GM18909 (cell line): ENCODE results near the gene NFIA.
A peak's percentile ranks its signal among the peaks of the same experiment; 100 is the strongest.
"Not testable (repeated sequence)": the region's sequence is repeated elsewhere in the genome, so short reads cannot be mapped to it uniquely, and the experiment has no call there.

ENCODE experiments used
- ATAC-seq: cut with Tn5 transposase; IDR thresholded peaks from one replicate; pipeline ENCODE4 v1.9.1; 2021; ENCODE audit warnings: mild to moderate bottlenecking; ENCODE audit not compliant: unreplicated experiment, poor library complexity

NFIA gene

DNA sequence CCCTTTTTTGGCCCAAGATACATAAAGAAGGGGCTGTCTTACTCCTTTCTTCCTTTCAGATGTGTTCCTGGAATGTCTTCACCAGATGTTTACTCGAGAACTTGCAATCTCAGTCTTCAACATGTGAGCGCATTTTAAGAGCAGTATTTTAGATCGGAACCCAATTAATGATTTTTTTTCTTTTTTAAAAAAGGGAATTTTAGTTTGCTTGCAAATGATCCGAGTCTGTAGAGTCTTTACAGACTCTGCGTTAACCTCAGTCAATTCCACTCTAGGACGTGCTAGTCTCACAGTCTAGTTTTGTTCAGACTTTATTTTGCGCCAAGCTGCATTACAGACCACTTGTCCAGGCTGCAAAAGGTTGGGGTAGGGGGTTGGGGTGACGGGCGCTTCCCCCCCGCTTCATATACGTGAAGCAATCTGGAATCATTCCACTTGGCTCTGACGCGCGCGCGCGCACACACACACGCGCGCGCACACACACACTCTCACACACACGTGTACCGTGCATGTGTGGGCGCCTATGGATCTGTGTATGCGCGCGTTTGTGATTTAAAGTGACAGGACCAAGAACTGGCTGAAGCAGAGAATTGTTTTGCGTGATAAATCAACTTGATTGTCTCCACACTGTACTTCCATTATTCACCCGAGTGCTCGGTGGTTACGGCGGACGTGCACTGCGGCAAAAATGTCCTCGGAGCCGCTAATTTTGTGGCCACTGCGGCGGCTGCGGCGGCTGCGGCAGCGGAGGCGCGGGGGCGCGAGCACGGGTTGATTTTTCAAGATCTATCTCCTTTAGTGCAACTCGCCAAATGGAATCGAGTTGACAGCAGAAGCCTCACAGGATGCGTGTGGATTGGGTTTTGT, 25.6 kb upstream of the NFIA start:
- no peak for ATAC-seq

DNA sequence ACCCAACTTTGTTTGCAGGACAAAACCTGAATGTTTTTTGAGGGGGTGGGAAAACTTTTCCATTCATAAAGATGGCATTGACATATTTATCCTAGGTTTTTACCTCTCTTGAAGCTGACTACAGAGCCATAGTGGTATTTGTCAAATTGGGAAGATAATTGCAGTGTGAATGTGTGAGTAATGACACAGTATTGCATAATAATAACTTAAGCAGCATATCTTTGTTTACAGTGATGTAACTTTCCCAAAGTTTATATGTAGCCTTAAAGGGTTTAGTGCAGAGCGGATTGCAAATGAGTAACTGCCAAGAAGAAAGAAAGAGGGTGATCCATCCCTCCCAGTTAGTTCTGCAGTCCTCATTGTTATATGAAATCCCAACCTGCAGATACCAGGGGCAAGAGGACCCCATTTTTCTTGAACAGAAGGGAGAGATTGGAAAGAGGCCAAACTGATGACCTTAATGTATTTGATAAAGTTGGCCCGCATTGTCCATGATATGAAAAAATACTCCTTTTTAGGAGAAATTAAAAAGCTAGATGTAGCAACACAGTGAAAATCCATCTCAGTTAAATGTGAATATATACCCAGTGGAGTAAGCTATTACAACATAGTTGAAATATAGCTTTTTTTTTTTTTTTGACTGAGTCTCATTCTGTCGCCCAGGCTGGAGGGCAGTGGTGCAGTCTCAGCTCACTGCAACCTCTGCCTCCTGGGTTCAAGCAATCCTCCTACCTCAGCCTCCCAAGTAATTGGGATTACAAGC, 23.7 kb upstream of the NFIA start:
- ATAC-seq, result no peak

DNA sequence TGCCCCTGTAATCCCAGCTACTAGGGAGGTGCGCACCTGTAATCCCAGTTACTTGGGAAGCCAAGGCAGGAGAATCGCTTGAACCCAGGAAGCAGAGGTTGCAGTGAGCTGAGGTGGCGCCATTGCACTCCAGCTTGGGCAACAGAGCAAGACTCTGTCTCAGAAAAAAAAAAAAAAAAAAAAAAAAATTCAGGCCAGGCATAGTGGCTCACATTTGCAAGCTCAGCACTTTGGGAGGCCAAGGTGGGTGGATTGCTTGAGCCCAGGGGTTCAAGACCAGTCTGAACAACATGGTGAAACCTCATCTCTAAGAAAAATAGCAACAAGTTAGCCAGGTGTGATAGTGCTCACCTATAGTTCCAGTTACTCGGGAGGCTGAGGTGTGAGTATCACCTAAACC, 20.8 kb upstream of the NFIA start:
- ATAC-seq, result not testable (repeated sequence)

DNA sequence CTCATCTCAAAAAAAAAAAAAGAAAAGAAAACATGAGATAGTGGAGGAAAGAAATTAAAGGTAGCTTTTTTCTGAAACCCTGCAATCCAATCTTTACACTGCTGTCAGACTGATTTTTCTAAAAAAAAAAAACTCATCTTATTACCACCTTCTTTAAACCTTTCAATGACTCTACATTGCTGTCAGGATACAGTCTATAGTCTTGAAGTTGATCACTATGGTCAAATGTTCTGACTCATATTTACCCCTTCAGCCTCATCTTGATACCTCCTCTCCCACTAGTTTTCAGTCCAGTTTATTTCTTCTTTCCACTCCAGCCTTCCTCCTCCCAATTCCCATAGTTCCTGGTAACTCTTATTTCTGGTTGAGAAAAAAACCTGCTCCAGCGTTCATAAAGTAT, 17.7 kb upstream of the NFIA start:
- ATAC-seq, result no peak

DNA sequence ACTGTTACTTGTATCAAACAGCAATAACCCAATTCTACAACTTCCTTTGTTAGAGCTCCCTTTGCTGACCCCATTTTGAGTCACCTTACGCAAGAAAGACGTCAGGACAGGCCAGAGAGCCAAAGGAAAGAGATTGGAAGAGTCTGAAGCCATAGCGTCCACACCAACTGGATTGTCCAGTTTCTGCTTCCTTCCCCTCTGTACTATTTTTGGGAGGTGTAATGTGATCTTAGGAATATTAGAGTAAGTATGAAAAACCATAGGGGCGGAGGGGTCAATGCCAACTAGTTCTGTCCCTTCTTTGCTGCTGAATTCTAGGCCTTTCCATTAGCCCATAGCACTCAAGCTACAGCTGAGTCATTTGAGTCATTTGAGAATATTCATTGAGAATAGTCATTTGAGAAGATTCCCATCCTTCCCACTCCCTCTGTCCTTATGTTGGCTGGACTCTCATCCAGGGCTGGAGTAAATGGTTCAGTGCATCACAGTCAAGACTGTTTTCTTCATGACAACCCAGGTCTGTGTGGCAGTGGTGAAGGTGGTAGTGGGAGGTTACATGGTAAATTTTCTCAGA, 14.8 kb upstream of the NFIA start:
- ATAC-seq, result no peak

DNA sequence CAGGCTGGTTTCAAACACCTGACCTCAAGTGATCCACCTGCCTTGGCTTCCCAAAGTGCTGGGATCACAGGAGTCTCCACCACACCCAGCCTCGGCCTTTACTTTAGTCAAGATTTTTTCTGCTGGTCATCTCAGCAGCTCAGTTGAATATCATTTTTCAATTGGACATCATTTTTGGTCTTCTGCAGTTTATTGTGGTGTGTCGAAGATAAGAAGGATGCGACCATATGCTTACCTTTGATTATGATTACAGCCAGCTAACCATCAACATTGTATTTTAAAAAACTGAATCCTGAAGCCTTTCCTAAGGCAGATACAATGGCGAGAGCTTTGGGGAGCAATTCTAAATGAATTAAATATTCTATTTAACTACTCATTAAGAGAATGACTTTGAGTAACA, 12.3 kb upstream of the NFIA start:
- no peak for ATAC-seq

DNA sequence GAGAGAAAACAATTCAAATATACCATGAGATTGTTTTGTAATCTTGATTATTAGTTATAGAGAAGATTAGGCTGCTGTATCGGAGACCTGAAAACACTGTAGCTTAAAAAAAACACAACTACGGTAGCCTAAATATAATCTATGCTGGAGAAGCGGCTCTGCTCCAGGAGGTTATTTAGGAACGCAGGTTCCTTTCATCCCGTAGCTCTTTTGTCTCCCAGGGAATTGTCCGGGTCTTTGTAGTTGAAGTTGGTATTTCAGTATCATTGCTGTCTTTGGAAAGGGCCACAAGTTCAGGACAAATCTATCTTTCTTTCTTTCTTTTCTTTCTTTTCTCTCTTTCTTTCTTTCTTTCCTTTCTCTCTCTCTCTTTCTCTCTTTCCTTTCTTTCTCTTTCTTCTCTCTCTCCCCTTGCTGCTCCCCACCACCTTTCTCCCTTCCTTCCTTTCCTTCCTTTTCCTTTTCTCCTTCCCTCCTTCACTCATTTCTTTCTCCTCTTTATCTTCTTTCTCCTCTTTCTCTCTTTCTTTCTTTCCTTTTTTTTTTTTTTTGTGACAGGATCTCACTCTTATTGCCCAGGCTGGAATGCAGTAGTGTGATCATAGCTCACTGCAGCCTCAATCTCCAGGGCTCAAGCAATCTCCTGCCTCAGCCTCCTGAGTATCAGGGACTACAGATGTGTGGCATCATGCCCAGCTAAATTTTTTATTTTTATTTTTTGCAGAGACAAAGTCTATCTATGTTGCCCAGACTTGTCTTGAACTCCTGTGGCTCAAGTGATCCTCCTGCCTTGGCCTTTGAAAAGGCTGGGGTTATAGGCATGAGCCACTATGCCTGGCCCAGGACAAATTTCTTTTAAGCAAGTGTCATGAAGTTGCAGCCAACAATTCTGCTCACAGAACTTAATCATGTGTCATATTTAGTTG, 10.9 kb upstream of the NFIA start:
- ATAC-seq, result no peak

DNA sequence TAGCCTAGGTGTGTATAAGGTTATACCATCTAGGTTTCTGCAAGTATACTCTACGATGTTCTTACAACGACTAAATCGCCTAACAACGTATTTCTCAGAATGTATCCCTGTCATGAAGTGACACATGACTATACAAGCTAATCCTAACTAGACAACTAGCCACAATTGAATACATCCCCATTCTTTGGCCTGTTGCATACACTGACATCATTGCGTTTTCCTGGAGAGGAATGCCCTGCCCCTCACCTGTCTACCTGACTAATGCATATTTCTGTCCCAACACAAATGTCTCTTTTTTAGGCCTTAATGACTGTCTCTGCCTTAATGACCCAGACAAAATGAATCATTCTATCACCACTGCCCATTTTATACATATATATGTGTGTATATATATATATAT, 8.5 kb upstream of the NFIA start:
- no peak for ATAC-seq

DNA sequence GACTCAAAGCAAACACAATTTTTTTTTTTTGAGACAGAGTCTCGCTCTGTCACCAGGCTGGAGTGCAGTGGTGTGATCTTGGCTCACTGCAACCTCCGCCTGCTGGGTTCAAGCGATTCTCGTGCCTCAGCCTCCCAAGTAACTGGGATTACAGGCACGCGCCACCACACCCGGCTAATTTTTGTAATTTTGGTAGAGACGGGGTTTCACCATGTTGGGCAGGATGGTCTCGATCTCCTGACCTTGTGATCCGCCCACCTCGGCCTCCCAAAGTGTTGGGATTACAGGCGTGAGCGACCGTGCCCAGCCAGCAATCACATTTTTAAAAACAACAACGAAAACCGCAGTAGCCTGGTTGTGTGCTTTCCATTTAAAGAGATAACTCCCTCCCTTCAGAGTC, 6.5 kb upstream of the NFIA start:
- not testable (repeated sequence) for ATAC-seq

DNA sequence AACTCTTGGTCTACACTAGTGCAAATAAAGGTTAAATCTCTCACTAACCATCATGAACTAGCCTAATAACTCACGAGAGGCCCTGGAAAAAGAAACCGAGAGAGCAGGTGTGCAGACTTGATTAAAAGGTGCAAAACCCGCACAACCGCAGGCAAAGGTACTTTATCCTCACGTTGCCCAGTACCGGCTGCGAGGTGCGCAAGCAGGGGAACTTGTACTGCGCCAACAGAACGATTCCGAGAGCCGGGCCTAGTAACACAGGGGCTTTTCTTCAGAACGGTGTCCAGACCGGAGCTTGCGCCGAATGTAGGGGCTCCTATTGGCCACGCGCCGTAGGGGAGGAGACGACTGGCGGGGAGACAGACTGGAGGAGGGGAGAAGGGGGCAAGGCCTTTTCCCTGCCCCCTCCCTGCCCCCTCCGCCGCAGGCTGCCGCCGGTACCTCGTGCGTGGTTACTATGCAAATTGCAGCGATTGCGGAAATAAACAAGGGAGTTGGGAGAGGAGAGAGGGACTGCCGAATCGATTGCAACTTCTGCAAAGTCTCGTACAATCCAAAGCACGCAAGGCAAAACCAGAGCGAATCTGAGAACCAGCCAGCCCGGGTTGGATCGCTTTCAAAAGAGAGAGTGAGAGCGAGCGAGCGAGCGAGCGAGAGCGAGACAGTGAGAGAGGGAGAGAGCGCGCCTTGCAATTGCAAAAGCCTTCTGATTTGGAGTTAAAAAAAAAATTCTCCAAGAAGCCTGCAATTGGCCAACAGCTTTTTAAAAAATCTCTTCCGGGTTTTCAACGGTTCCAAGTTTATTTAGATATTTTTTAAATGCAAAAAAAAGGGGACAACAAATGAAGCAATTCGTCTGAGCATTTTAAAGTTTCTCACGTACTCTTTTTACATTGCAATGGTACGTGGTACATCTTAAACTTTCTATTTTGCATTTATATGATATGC, 5.4 kb upstream of the NFIA start:
- peak; percentile 81 for ATAC-seq

DNA sequence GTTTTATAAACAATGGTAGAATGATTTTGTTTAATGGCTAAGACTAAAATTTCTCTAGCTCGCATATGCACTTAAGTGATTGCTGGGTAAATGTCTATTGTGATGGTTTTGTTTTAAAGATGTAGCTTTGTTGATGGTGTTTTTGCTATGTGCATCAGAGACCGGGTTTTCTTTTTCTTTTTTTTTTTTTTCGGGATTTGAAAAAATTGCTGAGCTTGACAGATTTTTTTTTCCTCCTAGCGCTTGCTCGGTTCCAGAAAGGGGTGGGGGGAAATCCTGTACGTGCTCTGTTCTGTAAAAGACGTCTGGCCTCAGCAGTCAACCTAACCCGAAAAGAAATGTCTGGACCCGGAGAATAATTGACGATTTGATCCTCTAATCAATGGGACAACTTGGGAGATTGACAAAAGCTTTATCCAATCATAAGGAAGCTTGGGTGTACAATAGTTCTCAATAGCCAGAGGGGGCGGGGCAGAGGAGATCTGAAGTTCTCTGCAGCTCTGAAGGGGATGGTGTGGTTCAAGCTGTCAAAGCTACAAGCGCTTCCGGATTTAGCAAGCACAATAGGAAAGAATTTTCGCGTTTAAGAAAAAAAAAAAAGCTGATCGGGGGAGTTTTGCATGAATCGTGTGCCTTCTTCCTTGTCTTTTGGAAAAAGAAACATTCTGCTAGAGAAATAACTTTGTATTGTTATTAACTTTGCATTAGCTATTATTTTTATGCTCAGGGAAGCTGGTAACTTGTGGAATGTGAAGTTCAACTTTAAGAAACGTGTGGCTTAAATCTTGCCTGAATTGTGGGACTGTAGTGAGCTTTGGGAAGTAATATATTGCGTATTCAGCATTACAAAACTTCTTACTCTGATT, 4.5 kb upstream of the NFIA start:
- peak; percentile 63 for ATAC-seq

DNA sequence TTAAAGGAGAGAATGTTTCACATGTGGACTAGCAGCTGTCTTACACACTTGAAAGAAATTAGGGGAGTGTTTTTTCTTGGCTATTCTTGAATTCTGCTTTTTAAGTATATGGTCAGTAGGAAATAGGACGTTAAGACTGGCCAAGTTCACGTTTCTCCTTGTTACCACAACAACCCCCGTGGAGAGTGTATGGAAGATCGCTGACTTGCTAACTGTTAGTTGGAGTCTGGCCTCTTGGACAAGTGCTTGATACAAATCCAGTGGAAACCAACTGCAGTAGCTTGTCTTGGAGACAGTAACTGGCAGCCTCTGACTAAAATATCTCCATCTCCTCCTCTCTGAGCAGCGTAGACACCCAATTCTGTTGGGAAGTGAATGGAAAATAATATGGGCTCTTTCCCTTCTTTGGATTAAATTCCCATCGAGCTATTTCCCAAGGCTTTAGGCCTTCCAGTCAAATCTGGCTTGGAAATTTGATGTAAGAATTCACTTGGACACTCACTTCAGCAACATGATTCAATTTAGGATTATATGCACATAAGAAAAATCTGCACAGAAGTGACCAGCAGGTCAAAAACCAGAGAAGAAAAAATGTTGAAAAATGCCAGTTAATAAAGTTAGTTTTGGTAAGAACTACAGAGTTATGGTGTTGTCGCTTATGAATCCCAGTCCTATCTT, 3.6 kb upstream of the NFIA start:
- ATAC-seq, result no peak

DNA sequence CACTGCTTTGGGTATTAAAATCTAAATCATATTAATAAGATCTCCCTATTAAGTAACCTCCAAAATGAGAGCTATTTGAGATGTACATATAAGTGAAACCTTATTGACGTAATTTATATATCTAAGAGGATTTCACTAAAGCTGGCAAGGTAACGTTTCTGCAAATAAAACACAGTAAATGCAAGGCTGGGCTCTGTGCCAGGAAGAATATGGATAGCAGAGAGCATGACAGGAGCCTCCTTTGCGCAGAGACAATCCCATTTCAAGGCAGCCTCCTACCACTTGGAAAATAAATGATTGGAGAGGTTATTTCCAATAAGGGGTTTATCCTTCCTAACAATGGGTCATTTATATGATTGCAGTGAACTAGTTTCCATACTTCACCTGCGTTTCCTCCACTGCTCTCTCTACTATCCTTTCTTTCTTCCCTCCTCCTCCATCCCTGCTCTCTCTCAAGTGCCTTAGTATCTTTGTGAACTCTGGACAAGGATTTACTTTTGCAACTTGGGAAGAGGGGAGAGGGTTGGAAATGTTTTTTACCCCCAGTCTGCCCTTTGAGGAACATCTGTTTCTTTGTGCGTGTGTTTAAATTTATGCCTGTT, 3.0 kb upstream of the NFIA start:
- ATAC-seq, result no peak

DNA sequence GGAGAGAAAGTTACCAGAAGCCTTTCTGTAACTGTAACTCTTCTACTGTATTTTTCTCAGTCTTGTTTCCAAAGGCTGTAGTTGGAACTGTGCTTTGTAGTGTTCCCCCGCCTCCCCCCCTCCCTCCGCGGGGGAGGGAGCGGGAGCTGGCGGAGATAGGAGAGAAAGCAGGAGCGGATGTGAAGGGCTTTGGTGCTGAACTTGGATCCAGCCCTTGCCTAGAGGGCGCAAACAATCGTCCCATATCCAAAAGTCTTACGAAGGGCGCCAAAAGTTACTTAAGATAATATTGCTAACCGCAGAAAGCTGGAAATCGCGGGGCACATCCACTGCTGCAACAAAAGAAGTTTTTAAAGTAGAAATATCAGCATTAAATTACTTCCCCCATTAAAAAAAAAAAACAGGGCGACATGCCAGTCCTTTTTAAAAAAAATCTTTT, 2.4 kb upstream of the NFIA start:
- no peak for ATAC-seq

DNA sequence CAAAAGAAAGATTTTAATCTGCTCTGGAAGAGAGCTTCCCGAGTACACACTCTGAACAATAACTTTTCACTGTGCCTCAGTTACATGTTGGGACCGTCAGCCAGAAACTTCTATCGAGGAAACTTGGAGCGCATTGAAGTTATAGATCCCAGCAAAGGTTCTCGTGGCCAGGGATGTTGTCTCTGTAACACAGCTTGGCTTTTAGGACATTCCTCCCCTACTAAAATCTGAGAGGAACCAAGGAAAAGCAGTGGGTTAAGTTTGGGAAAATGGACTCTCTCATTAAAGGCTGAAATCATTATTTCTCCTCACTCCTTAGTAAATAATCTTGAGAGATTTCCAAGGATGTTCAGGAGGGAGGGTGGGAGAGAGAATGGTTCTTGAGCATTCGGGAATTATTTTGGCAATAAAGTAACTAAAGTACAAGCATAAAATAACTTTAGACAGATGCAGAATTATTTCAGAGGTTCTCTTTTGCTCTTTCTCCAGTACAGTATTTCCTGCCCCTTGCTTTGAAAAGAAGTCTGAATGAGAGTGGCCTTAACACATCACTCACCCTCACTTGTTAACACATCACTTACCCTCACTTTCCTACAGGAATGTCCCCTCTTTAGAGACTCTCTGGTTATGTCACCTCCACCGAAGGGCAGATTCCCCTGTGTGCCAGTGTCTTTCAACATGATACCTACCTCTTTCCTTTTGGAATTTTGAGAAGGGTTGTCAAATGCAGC, 1.8 kb upstream of the NFIA start:
- no peak for ATAC-seq

DNA sequence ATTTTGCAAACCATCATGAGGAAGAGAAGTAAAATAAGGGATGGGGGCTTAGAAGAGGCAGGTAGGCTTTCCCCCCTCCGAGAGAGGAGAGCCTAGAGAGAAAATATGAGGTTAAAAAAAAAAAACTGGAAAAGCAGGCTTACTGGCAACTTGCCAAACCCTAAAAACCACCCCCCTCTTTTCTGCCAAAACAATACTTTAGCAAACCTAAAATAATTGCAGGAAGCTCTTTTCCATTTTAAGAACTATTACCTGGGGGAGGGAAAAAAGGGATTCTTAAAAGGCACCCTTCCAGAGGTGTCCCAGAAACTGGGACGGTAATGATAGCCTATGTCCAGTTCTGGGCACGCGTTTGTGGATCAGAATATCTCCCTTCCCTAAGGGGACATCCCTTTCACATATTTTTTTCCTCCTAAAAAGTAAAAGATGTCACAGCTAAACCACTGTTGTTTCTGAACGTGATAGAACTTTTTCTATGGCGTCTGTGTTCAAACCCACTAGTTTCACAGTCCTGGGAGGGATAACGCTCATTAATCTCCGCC, 1.1 kb upstream of the NFIA start:
- no peak for ATAC-seq
